IMR-90 (cell line): Measurements from ENCODE around the gene AANAT. TPM values are rescaled to one million over a fixed set of nuclear protein-coding genes. Genes with fewer than 3 reads are reported as not detected.
A peak's percentile ranks its signal among the peaks of the same experiment; 100 is the strongest.

Experiments used
- ATAC-seq: fragments of 200-7000 bp; cut with Tn5 transposase; 2 replicates; pipeline ENCODE4 v1.9.1; 2020; ENCODE audit warnings: low read depth, mild to moderate bottlenecking, moderate library complexity
- BruUV-seq: library from RNA; stranded (reverse); fragments of 400-500 nt; replicated peaks from 2 replicates; lab custom pipeline; 2021; lab: Mats Ljungman, UMichigan
- CTCF ChIA-PET: fragments of 300-600 bp; formaldehyde crosslinking; extraction: SDS; loops from one replicate; lab custom pipeline; 2021; ENCODE audit warnings: antibody characterized with exemption; lab: Yijun Ruan, JAX
- POLR2A ChIA-PET: fragments of 300-600 bp; sonication (Branson Sonifier 250); formaldehyde crosslinking; loops from one replicate; lab custom pipeline; 2022; ENCODE audit warnings: antibody characterized with exemption; ENCODE audit not compliant: unreplicated experiment; lab: Charles Lee
- DNase-seq: peaks from one replicate; pipeline ENCODE4 v3.0.0; 2013
- H2AFZ ChIP-seq: replicated peaks from 2 replicates; pipeline ENCODE3; 2013; ENCODE audit warnings: low read length, mild to moderate bottlenecking; ENCODE audit not compliant: poor library complexity
- H2AK5ac ChIP-seq: 2 replicates; pipeline ENCODE4 v1.6.1; 2013; ENCODE audit warnings: low read depth, low read length, inconsistent platforms
- H2AK9ac ChIP-seq: replicated peaks from 2 replicates; pipeline ENCODE3; 2013; ENCODE audit warnings: mild to moderate bottlenecking, low read depth, low read length, moderate library complexity; ENCODE audit not compliant: poor library complexity
- H2BK120ac ChIP-seq: 2 replicates; pipeline ENCODE4 v1.6.1; 2013; ENCODE audit warnings: low read depth, low read length, inconsistent platforms
- H2BK15ac ChIP-seq: 3 replicates; pipeline ENCODE4 v1.6.1; 2013; ENCODE audit warnings: low read depth, low read length, inconsistent platforms
- H2BK20ac ChIP-seq: 2 replicates; pipeline ENCODE4 v1.6.1; 2013; ENCODE audit warnings: low read depth, mild to moderate bottlenecking, inconsistent platforms, low read length, moderate library complexity
- H2BK5ac ChIP-seq: 2 replicates; pipeline ENCODE4 v1.6.1; 2013; ENCODE audit warnings: mild to moderate bottlenecking, low read depth, low read length, inconsistent platforms; ENCODE audit not compliant: poor library complexity, severe bottlenecking
- H3K14ac ChIP-seq: replicated peaks from 2 replicates; pipeline ENCODE4 v1.6.1; 2013; ENCODE audit warnings: low read depth, low read length, inconsistent platforms
- H3K18ac ChIP-seq: 2 replicates; pipeline ENCODE4 v1.6.1; 2013; ENCODE audit warnings: low read depth, low read length, control low read depth
- H3K23ac ChIP-seq: 2 replicates; pipeline ENCODE4 v1.6.1; 2013; ENCODE audit warnings: low read depth, low read length, inconsistent platforms
- H3K27ac ChIP-seq: 2 replicates; pipeline ENCODE4 v1.5.1; 2013; ENCODE audit warnings: mild to moderate bottlenecking, control low read depth, low read length; ENCODE audit not compliant: insufficient read depth
- H3K27me3 ChIP-seq: 2 replicates; pipeline ENCODE4 v1.6.1; 2013; ENCODE audit warnings: low read length; ENCODE audit not compliant: control insufficient read depth, insufficient read depth
- H3K36me3 ChIP-seq: 2 replicates; pipeline ENCODE4 v1.6.1; 2013; ENCODE audit warnings: low read length, mixed read lengths; ENCODE audit not compliant: control insufficient read depth, insufficient read depth
- H3K4ac ChIP-seq: 2 replicates; pipeline ENCODE4 v1.6.1; 2013; ENCODE audit warnings: low read depth, low read length, inconsistent platforms
- H3K4me1 ChIP-seq: 2 replicates; pipeline ENCODE4 v1.6.1; 2013; ENCODE audit warnings: low read length, mixed read lengths; ENCODE audit not compliant: control insufficient read depth, insufficient read depth
- H3K4me2 ChIP-seq: 2 replicates; pipeline ENCODE4 v1.6.1; 2013; ENCODE audit warnings: low read depth, mild to moderate bottlenecking, control low read depth, low read length, moderate library complexity
- H3K4me3 ChIP-seq: 2 replicates; pipeline ENCODE4 v1.5.1; 2013; ENCODE audit warnings: low read depth, mild to moderate bottlenecking, control low read depth, low read length, moderate library complexity; ENCODE audit not compliant: insufficient read depth
- H3K56ac ChIP-seq: 2 replicates; pipeline ENCODE4 v1.6.1; 2013; ENCODE audit warnings: low read length, inconsistent platforms; ENCODE audit not compliant: insufficient read depth; ENCODE audit errors: extremely low read depth
- H3K79me1 ChIP-seq, 2 experiments: 2 replicates each; pipeline ENCODE4 v1.6.1; 2013; ENCODE audit warnings: low read length in 2 of 2, inconsistent platforms in 1 of 2, low read depth in 1 of 2
- H3K9ac ChIP-seq: 2 replicates; pipeline ENCODE4 v1.6.1; 2013; ENCODE audit warnings: low read depth, low read length, control low read depth
- H3K9me1 ChIP-seq: 2 replicates; pipeline ENCODE4 v1.6.1; 2013; ENCODE audit warnings: low read length, inconsistent platforms; ENCODE audit not compliant: insufficient read depth
- H3K9me3 ChIP-seq: 2 replicates; pipeline ENCODE4 v1.6.1; 2013; ENCODE audit warnings: low read length; ENCODE audit not compliant: control insufficient read depth, insufficient read depth
- H4K20me1 ChIP-seq: 2 replicates; pipeline ENCODE4 v1.6.1; 2013; ENCODE audit warnings: low read length, inconsistent platforms; ENCODE audit not compliant: insufficient read depth
- H4K5ac ChIP-seq: 2 replicates; pipeline ENCODE4 v1.6.1; 2013; ENCODE audit warnings: mild to moderate bottlenecking, low read depth, low read length, control low read depth
- H4K8ac ChIP-seq, 2 experiments: 2 replicates each; pipeline ENCODE4 v1.6.1; 2013; ENCODE audit warnings: low read depth in 2 of 2, low read length in 2 of 2, control low read depth in 1 of 2, inconsistent platforms in 1 of 2
- H4K91ac ChIP-seq: 2 replicates; pipeline ENCODE4 v1.6.1; 2013; ENCODE audit warnings: low read depth, low read length, inconsistent platforms; ENCODE audit not compliant: insufficient read depth
- BHLHE40 ChIP-seq: fragments of 150-350 bp; IDR thresholded peaks from 2 replicates; pipeline ENCODE4 v1.6.1; 2016; ENCODE audit warnings: mild to moderate bottlenecking, low read depth, low read length
- CEBPB ChIP-seq: IDR thresholded peaks from 2 replicates; pipeline ENCODE4 v1.6.1; 2012; ENCODE audit warnings: low read depth, low read length, improper control_type of control experiment
- CTCF ChIP-seq: conservative IDR thresholded peaks from 2 replicates; pipeline ENCODE4 v1.5.1; 2012; ENCODE audit warnings: mild to moderate bottlenecking, low read depth, low read length, improper control_type of control experiment
- ELK1 ChIP-seq: fragments of 150-350 bp; IDR thresholded peaks from 2 replicates; pipeline ENCODE4 v1.6.1; 2016; ENCODE audit warnings: low read depth, mild to moderate bottlenecking, low read length, moderate library complexity, borderline replicate concordance
- FOS ChIP-seq: fragments of 150-350 bp; IDR thresholded peaks from 2 replicates; pipeline ENCODE4 v1.6.1; 2016; ENCODE audit warnings: low read depth, low read length
- MAFK ChIP-seq: IDR thresholded peaks from 2 replicates; pipeline ENCODE4 v1.6.1; 2012; ENCODE audit warnings: low read depth, low read length, improper control_type of control experiment
- MAZ ChIP-seq: IDR thresholded peaks from 2 replicates; pipeline ENCODE4 v1.6.1; 2012; ENCODE audit warnings: low read depth, mild to moderate bottlenecking, low read length, improper control_type of control experiment, moderate library complexity, borderline replicate concordance
- NFE2L2 ChIP-seq: fragments of 150-350 bp; IDR thresholded peaks from 2 replicates; pipeline ENCODE4 v1.6.1; 2016; ENCODE audit warnings: low read depth, mild to moderate bottlenecking, low read length
- POLR2A ChIP-seq: IDR thresholded peaks from 2 replicates; pipeline ENCODE4 v1.6.1; 2012; ENCODE audit warnings: mild to moderate bottlenecking, low read depth, low read length
- RAD21 ChIP-seq: IDR thresholded peaks from 2 replicates; pipeline ENCODE4 v1.6.1; 2012; ENCODE audit warnings: low read length, improper control_type of control experiment
- RCOR1 ChIP-seq: IDR thresholded peaks from 2 replicates; pipeline ENCODE4 v1.6.1; 2012; ENCODE audit warnings: mild to moderate bottlenecking, low read length, improper control_type of control experiment; ENCODE audit not compliant: insufficient replicate concordance
- SMC3 ChIP-seq: fragments of 150-350 bp; IDR thresholded peaks from 2 replicates; pipeline ENCODE4 v1.6.1; 2016; ENCODE audit warnings: low read depth, mild to moderate bottlenecking, antibody characterized with exemption, low read length, moderate library complexity
- USF2 ChIP-seq: fragments of 150-350 bp; IDR thresholded peaks from 2 replicates; pipeline ENCODE4 v1.6.1; 2017; ENCODE audit warnings: mild to moderate bottlenecking, antibody characterized with exemption, low read length, low read depth
- WGBS, 2 experiments: methylation state at CpG; one replicate each; pipeline versions ENCODE4 v1.1.5 to v1.1.7; 2013; ENCODE audit warnings: missing lambda C conversion rate in 2 of 2; ENCODE audit not compliant: insufficient read length in 1 of 2; ENCODE audit errors: extremely low coverage in 2 of 2; 5-methylcytosine and 5-hydroxymethylcytosine counted together
- dilution Hi-C: fragments of 300-500 bp; cut with HindIII; formaldehyde crosslinking; loops from one replicate; pipeline ENCODE4 v1.14.3; 2018; ENCODE audit warnings: low sequenced_read_pairs; ENCODE audit not compliant: unreplicated experiment
- in situ Hi-C: fragments of 300-500 bp; cut with MboI; formaldehyde crosslinking; loops from 3 replicates; pipeline ENCODE4 v1.14.3; 2019; ENCODE audit warnings: low sequenced_read_pairs, inconsistent platforms, mixed read lengths
- intact Hi-C: fragments of 100-400 bp; cut with micrococcal nuclease; formaldehyde crosslinking; loops from 2 replicates; pipeline ENCODE4 v1.10.0; 2022
- polyA plus RNA-seq, 3 experiments: library from polyadenylated mRNA; depleted of rRNA; stranded (reverse); fragments of >200 nt; gene quantifications; 2 replicates each; pipeline ENCODE4 v1.2.3, GENCODE V29; 2012; ENCODE audit warnings: low replicate concordance in 1 of 3
- total RNA-seq: library from RNA; depleted of rRNA; stranded (reverse); fragments of >200 nt; gene quantifications from 2 replicates; pipeline ENCODE4 v1.2.3, GENCODE V29; 2012

Gene AANAT
- total and polyA plus RNA-seq, 2 of the 4 experiments (the other 2 are of a cell fraction): 0.21 TPM; not detected in 1

GRCh38 chr17:76471498-76472257 is 4.3 kb downstream of the AANAT start:
- POLR2A ChIA-PET: no interaction called here
- in situ Hi-C loops (no loop called here), intact Hi-C loops (no loop called here), dilution Hi-C loops (no loop called here)
- Histone ChIP-seq H2AK5ac (peak overlapping the region; percentile 28; the same call in 1 of the 2 replicates), H3K4me1 (no peaks in the 10 kb centered on the region), H3K27me3 (0 out of 2 replicates have a peak, but pooled peaks cover 5% of the 10 kb centered on the region), H2AK9ac (no peak overlapping the region), H2BK120ac (no peak overlapping the region), H3K56ac (no peak overlapping the region), H2BK20ac (no peak overlapping the region), H2BK5ac (no peak overlapping the region), H3K4me2 (no peak overlapping the region), H3K36me3 (no peaks in the 10 kb centered on the region; the same call in 1 of the 2 replicates), H2AFZ (no peak overlapping the region), H4K91ac (no peak overlapping the region), H3K27ac (no peak overlapping the region), H3K14ac (no peak overlapping the region), H3K9me3 (no peaks in the 10 kb centered on the region), H4K20me1 (no peaks in the 10 kb centered on the region), H4K5ac (no peak overlapping the region), H3K23ac (no peak overlapping the region), H3K4me3 (no peak overlapping the region), H4K8ac (no peak overlapping the region), H3K9ac (no peak overlapping the region), H3K79me1 (no peaks in the 10 kb centered on the region), H2BK15ac (no peak overlapping the region), H3K9me1 (no peaks in the 10 kb centered on the region), H3K4ac (no peak overlapping the region), H3K18ac (no peak overlapping the region)
- no TSS peak for BruUV-seq
- no peak for TF ChIP-seq CEBPB
- no peak for TF ChIP-seq SMC3
- no peak for TF ChIP-seq NFE2L2
- no peak for TF ChIP-seq FOS
- TF ChIP-seq MAZ: no peak
- TF ChIP-seq RAD21: no peak
- no peak for TF ChIP-seq BHLHE40
- no peak for TF ChIP-seq RCOR1
- TF ChIP-seq CTCF: no peak
- no peak for TF ChIP-seq USF2
- TF ChIP-seq POLR2A: no peak
- no peak for TF ChIP-seq MAFK
- no peak for TF ChIP-seq ELK1
- DNase-seq (no peak), ATAC-seq (no peak)
- CTCF ChIA-PET: no interaction called here
- 90% methylated on average over 15 of the region's 35 CpGs; no CpG with 5 or more reads in 1 of the 2 experiments for WGBS, 2 experiments
